ENCODE measurements around the gene ATP4A.

ATP4A gene

GRCh38 chr19:35562776-35563175, 682 bp downstream of the ATP4A start:
- no peak overlapping the region for H3K4me3 ChIP-seq (ENCODE audit: low read length)
- no peaks in the 10 kb centered on the region for H3K9me3 ChIP-seq (ENCODE audit: insufficient read depth, low read depth, low read length)
- H3K9ac ChIP-seq (ENCODE audit: low read depth, low read length): no peak overlapping the region
- peaks cover 32% of the 10 kb centered on the region for H3K27me3 ChIP-seq (ENCODE audit: insufficient read depth, low read length)
- no peaks in the 10 kb centered on the region for H3K36me3 ChIP-seq (ENCODE audit: insufficient read depth, low read depth, low read length)
- H3K27ac ChIP-seq (ENCODE audit: low read length): no peak overlapping the region
- no peaks in the 10 kb centered on the region for H3K4me1 ChIP-seq (ENCODE audit: insufficient read depth, low read length)

- no peaks in the 10 kb centered on the region for H3K9me3 ChIP-seq (ENCODE audit: insufficient read depth, low read depth, low read length)
- H3K4me1 ChIP-seq (ENCODE audit: insufficient read depth, low read length): no peaks in the 10 kb centered on the region
- no peak overlapping the region for H3K27ac ChIP-seq (ENCODE audit: low read length)
- H3K27me3 ChIP-seq (ENCODE audit: insufficient read depth, low read length): peaks cover 34% of the 10 kb centered on the region
- no peak overlapping the region for H3K9ac ChIP-seq (ENCODE audit: low read depth, low read length)
- H3K36me3 ChIP-seq (ENCODE audit: insufficient read depth, low read depth, low read length): no peaks in the 10 kb centered on the region
- H3K4me3 ChIP-seq (ENCODE audit: low read length): no peak overlapping the region
Measured at GRCh38 chr19:35562336-35562735, 1.1 kb downstream of the ATP4A start.

DNA sequence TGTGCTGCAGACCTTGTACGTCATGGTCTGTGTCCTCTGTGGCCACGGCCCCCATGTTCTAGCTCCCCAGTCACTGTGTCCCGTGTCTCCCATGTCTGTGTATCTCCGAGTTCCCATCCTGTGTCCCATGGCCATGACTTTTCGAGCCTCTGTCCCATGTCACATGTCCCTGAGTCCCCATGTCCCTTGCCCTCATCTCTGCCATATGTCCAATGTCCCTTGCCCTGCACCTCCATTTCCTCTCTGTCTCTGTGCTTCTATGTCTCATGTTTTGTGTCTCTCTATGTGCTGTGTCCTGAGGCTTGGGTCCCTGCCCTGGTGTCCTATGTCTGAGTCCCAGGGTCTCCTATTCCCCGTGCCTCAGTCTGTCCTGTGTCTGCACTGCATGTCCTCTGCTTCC, 2.0 kb downstream of the ATP4A start:
- H3K4me1 ChIP-seq (ENCODE audit: insufficient read depth, low read length): no peaks in the 10 kb centered on the region
- H3K9ac ChIP-seq (ENCODE audit: low read depth, low read length): no peak overlapping the region
- H3K27me3 ChIP-seq (ENCODE audit: insufficient read depth, low read length): peaks cover 43% of the 10 kb centered on the region
- no peak overlapping the region for H3K27ac ChIP-seq (ENCODE audit: low read length)
- H3K4me3 ChIP-seq (ENCODE audit: low read length): no peak overlapping the region
- no peaks in the 10 kb centered on the region for H3K9me3 ChIP-seq (ENCODE audit: insufficient read depth, low read depth, low read length)
- H3K36me3 ChIP-seq (ENCODE audit: insufficient read depth, low read depth, low read length): no peaks in the 10 kb centered on the region

- H3K9ac ChIP-seq (ENCODE audit: low read depth, low read length): no peak overlapping the region
- no peak overlapping the region for H3K27ac ChIP-seq (ENCODE audit: low read length)
- H3K36me3 ChIP-seq (ENCODE audit: insufficient read depth, low read depth, low read length): no peaks in the 10 kb centered on the region
- no peaks in the 10 kb centered on the region for H3K9me3 ChIP-seq (ENCODE audit: insufficient read depth, low read depth, low read length)
- H3K27me3 ChIP-seq (ENCODE audit: insufficient read depth, low read length): peaks cover 50% of the 10 kb centered on the region
- H3K4me1 ChIP-seq (ENCODE audit: insufficient read depth, low read length): no peaks in the 10 kb centered on the region
- H3K4me3 ChIP-seq (ENCODE audit: low read length): no peak overlapping the region
Measured at GRCh38 chr19:35560677-35561076, 2.8 kb downstream of the ATP4A start.

- H3K9ac ChIP-seq (ENCODE audit: low read depth, low read length): no peak overlapping the region
- no peaks in the 10 kb centered on the region for H3K36me3 ChIP-seq (ENCODE audit: insufficient read depth, low read depth, low read length)
- no peaks in the 10 kb centered on the region for H3K4me1 ChIP-seq (ENCODE audit: insufficient read depth, low read length)
- peaks cover 50% of the 10 kb centered on the region for H3K27me3 ChIP-seq (ENCODE audit: insufficient read depth, low read length)
- no peak overlapping the region for H3K4me3 ChIP-seq (ENCODE audit: low read length)
- no peaks in the 10 kb centered on the region for H3K9me3 ChIP-seq (ENCODE audit: insufficient read depth, low read depth, low read length)
- H3K27ac ChIP-seq (ENCODE audit: low read length): no peak overlapping the region
Measured at GRCh38 chr19:35560271-35560670, 3.2 kb downstream of the ATP4A start.

- no peaks in the 10 kb centered on the region for H3K4me1 ChIP-seq (ENCODE audit: insufficient read depth, low read length)
- H3K27me3 ChIP-seq (ENCODE audit: insufficient read depth, low read length): peaks cover 50% of the 10 kb centered on the region
- H3K4me3 ChIP-seq (ENCODE audit: low read length): no peak overlapping the region
- H3K9ac ChIP-seq (ENCODE audit: low read depth, low read length): no peak overlapping the region
- H3K36me3 ChIP-seq (ENCODE audit: insufficient read depth, low read depth, low read length): no peaks in the 10 kb centered on the region
- H3K9me3 ChIP-seq (ENCODE audit: insufficient read depth, low read depth, low read length): no peaks in the 10 kb centered on the region
- no peak overlapping the region for H3K27ac ChIP-seq (ENCODE audit: low read length)
Measured at GRCh38 chr19:35559781-35560180, 3.7 kb downstream of the ATP4A start.

- H3K9me3 ChIP-seq (ENCODE audit: insufficient read depth, low read depth, low read length): no peaks in the 10 kb centered on the region
- H3K27ac ChIP-seq (ENCODE audit: low read length): no peak overlapping the region
- H3K4me1 ChIP-seq (ENCODE audit: insufficient read depth, low read length): no peaks in the 10 kb centered on the region
- H3K9ac ChIP-seq (ENCODE audit: low read depth, low read length): no peak overlapping the region
- peaks cover 50% of the 10 kb centered on the region for H3K27me3 ChIP-seq (ENCODE audit: insufficient read depth, low read length)
- H3K36me3 ChIP-seq (ENCODE audit: insufficient read depth, low read depth, low read length): no peaks in the 10 kb centered on the region
- no peak overlapping the region for H3K4me3 ChIP-seq (ENCODE audit: low read length)
Measured at GRCh38 chr19:35559281-35559659, 4.2 kb downstream of the ATP4A start.

DNA sequence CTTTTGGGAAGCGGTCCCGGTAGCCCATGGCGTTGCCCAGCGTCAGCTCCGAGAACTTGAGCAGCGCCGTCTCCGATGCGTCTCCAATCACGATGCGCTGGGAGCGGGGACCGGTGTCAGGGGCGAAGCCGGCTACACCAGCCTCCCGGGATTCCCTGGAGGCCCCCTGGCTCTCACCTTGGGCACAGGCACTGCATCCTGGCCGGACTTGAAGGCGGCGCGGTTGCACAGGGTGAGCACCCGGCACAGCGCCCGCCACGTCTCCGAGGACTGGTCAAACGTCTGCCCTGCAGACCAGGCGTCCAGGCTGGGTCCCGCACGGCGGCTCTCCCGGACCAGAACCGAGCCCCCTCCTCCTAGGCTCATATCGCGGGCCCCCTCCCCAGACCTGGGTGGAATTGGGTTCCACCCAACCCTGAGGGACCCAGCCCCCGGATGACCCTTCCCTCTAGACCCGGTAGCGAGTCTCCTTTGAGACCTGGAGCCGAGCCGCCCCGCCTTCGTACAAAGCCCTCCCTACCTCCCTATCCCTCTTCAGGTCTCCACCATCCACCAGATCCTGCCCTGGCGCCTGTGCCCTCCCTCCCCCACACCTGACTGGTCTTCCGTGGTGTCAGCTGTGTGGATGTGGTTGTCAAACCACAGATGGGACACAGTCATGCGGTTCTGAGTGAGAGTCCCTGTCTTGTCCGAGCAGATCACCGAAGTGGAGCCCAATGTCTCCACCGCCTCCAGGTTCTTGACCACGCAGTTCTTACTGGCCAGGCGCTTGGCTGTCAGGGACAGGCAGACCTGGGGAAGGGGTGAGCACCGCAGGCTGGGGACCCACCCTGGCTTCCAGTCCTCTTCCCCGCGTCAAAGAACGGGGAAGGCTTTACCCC, 4.8 kb downstream of the ATP4A start:
- Histone ChIP-seq H3K9me3 (ENCODE audit: insufficient read depth, low read depth, low read length) (no peaks in the 10 kb centered on the region), H3K9ac (ENCODE audit: low read depth, low read length) (no peak overlapping the region), H3K4me1 (ENCODE audit: insufficient read depth, low read length) (no peaks in the 10 kb centered on the region), H3K36me3 (ENCODE audit: insufficient read depth, low read depth, low read length) (no peaks in the 10 kb centered on the region), H3K4me3 (ENCODE audit: low read length) (peak overlapping the region; percentile 84), H3K27me3 (ENCODE audit: insufficient read depth, low read length) (peaks cover 50% of the 10 kb centered on the region), H3K27ac (ENCODE audit: low read length) (no peak overlapping the region)

- no peaks in the 10 kb centered on the region for H3K4me1 ChIP-seq (ENCODE audit: insufficient read depth, low read length)
- no peaks in the 10 kb centered on the region for H3K36me3 ChIP-seq (ENCODE audit: insufficient read depth, low read depth, low read length)
- peak overlapping the region; percentile 84 for H3K4me3 ChIP-seq (ENCODE audit: low read length)
- H3K9ac ChIP-seq (ENCODE audit: low read depth, low read length): peak overlapping the region; percentile 64; the same call in 1 of the 2 replicates
- H3K9me3 ChIP-seq (ENCODE audit: insufficient read depth, low read depth, low read length): no peaks in the 10 kb centered on the region
- H3K27me3 ChIP-seq (ENCODE audit: insufficient read depth, low read length): peaks cover 50% of the 10 kb centered on the region
- no peak overlapping the region for H3K27ac ChIP-seq (ENCODE audit: low read length)
Measured at GRCh38 chr19:35557539-35558399, 5.7 kb downstream of the ATP4A start.

- Histone ChIP-seq H3K27ac (ENCODE audit: low read length) (no peak overlapping the region), H3K9ac (ENCODE audit: low read depth, low read length) (peak overlapping the region; percentile 64; the same call in 1 of the 2 replicates), H3K4me3 (ENCODE audit: low read length) (peak overlapping the region; percentile 84), H3K27me3 (ENCODE audit: insufficient read depth, low read length) (peaks cover 47% of the 10 kb centered on the region), H3K9me3 (ENCODE audit: insufficient read depth, low read depth, low read length) (no peaks in the 10 kb centered on the region), H3K4me1 (ENCODE audit: insufficient read depth, low read length) (no peaks in the 10 kb centered on the region), H3K36me3 (ENCODE audit: insufficient read depth, low read depth, low read length) (no peaks in the 10 kb centered on the region)
Measured at GRCh38 chr19:35556846-35557538, 6.5 kb downstream of the ATP4A start.

GRCh38 chr19:35556025-35556590, 7.3 kb downstream of the ATP4A start:
- Histone ChIP-seq H3K9ac (ENCODE audit: low read depth, low read length) (no peak overlapping the region), H3K27me3 (ENCODE audit: insufficient read depth, low read length) (peaks cover 43% of the 10 kb centered on the region), H3K4me1 (ENCODE audit: insufficient read depth, low read length) (no peaks in the 10 kb centered on the region), H3K36me3 (ENCODE audit: insufficient read depth, low read depth, low read length) (peaks cover under 1% of the 10 kb centered on the region; the same call in 1 of the 2 replicates), H3K27ac (ENCODE audit: low read length) (no peak overlapping the region), H3K4me3 (ENCODE audit: low read length) (no peak overlapping the region), H3K9me3 (ENCODE audit: insufficient read depth, low read depth, low read length) (no peaks in the 10 kb centered on the region)
